NCI-H2227 (cell line): ENCODE data around the gene LSMEM2.
"Not testable (repeated sequence)": the region's sequence is repeated elsewhere in the genome, so short reads cannot be mapped to it uniquely, and the experiment has no call there.

ENCODE experiments used
- DNase-seq: peaks from one replicate; lab custom pipeline; 2025; ENCODE audit not compliant: unreplicated experiment; lab: John Stamatoyannopoulos, UW

LSMEM2 gene

DNA sequence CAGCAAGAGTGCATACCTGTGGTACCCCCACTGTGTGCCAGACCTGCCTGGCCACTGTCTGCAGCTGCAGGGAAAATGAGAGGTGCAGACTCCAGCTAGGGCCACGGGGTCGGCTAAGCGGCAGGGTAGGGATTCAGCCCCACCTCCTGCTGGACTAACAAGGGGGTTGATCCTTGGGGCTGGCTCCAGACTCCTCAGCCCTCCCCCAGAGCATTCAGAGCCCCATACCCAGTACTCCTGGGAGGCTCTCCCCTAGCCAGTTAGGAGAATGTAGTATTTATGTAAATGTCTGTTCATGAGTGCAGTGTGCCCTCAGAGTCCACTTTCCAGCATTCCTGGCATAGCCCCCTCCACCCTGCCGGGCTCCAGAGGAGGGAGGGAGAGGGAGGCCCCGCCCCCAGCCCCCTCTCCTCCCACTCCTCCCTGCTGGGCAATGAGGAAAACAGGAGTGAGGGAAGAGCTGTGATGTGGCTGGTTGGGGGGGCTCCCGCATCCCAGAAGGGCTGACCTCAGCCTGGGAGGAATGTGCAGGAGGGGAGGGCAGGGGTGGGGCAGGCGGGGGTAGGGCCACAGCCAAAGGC, 14.4 kb upstream of the LSMEM2 start:
- peak; percentile 85 for DNase-seq

DNA sequence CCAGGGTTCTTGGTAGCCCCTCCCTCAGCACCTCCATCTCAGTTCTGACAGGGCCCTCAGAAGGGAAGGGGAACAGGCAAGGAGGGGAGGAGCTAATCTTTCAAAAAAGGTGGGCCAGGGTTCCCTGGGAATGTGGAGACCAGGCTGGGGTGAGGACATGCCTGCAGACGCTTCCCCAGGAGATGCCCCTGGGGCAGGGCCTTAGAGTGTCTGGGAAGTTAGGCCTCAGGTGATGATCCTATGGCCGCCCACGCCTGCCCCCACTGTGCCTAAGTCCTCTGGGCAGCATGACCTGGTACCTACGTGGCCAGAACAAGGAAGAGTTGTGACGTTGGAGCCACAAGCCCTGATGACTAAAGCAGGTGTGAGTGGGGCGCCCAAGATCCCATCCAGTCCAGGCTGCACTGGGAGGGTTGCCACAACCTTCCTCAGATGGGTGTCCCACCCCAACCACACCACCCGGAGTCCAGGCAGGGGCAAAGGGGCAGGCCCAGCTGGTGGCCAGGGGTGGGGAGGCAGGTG, 13.9 kb upstream of the LSMEM2 start:
- no peak for DNase-seq

DNA sequence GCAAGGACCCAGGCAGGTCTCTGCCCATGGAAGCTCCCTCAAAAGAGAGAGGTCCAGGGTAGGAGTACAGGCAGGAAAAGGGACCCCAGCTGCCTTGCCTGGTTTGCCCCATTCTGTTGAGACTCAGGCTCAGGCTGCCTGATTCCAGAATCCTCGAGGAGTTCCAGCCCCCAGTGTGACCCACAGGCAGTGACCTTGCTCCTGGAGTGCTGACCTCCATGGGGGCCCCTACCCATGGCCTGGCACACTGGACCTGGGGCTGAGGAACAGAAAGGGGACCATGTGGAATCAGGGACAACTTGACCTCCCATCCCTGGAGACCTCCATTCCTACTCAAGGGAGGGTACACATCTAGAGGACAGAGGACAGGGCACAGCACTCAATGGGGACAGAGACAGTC, 13.3 kb upstream of the LSMEM2 start:
- DNase-seq = no peak

DNA sequence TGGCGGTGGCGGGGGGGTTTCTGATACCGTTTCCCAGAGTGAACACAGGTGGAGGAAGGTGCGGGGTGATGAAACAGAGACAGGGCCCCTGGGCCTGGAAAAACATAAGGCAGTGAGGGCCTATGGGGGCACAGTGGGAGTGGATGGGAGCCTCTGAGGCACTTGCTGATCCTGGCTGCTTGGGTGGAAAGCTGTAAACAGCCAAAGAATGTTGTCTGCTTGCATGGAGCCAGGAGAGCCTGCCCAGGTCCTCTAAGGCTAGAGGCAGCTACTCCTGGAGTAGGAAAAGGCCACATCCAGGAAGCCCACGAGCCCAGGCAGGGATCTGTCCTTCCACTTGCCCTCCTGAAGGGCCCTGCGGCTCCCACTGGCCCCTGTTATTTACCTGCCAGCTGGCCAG, 12.9 kb upstream of the LSMEM2 start:
- DNase-seq = no peak

DNA sequence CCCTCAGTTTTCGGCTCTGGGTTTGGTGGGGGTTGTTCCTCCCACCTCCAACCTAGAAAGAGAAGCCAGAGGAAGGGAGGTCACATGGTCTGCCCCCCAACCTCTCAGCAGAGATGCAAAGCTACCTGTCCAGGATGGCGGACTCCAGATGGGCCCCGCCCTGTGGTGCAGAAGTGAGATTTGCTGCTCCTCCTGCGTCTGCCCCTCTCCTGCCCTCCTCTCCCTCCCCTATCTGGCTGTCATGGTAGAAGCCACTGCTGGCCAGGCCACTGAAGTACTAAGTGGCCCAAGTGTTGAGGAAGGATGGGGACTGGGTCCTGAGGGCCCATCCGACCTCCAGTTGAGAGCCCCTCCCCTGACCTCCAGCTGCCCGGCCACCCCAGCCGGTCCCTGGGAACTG, 12.1 kb upstream of the LSMEM2 start:
- no peak for DNase-seq

DNA sequence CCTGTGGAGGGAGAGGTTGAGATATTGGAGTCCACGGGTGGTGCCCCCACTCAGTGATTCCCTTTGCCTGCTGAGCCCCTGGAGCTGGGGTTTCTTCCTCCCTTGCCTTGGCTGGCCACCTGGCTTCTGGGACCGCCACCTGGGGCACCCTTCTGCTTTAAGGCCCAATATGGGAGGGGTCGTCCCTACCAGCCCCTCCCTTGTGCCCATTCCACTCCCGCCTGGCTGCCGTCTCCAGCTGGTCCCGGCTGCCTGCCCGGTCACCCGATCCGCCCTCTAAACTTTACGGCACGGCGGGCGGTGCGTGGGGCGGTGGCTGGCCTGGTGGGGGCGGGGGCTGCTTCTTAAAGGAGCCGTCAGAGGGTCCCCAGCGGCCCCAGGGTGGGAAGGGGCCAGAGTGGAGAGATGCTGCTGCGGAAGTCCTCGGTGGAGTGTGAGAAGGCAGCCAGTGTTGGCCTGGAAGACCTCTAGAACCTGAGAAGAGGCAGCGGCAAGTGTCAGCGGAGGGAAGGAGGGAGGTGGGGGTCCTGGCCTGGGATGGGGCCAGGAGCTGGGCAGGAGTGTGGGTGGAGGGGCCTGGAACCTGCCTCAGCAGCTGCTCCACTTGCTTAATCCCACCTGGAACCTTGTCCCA, 11.5 kb upstream of the LSMEM2 start:
- DNase-seq = peak; percentile 29

DNA sequence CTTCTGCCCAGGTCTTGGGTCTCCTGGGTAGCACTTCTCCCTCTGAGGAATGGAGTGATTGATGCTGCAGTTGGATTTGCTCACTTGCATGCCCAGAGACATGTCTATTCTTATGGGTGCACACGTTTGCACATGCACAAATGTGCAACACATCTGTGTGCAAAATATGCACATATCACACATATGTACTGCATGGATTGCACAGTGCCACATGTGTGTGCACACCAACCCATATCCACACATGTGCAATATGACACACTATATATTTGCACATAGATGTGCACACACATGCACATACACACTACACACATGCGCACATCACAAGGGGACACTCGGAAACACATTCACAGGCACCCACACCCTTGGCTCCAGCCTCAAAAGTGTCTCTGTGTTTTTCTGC, 10.6 kb upstream of the LSMEM2 start:
- no peak for DNase-seq

DNA sequence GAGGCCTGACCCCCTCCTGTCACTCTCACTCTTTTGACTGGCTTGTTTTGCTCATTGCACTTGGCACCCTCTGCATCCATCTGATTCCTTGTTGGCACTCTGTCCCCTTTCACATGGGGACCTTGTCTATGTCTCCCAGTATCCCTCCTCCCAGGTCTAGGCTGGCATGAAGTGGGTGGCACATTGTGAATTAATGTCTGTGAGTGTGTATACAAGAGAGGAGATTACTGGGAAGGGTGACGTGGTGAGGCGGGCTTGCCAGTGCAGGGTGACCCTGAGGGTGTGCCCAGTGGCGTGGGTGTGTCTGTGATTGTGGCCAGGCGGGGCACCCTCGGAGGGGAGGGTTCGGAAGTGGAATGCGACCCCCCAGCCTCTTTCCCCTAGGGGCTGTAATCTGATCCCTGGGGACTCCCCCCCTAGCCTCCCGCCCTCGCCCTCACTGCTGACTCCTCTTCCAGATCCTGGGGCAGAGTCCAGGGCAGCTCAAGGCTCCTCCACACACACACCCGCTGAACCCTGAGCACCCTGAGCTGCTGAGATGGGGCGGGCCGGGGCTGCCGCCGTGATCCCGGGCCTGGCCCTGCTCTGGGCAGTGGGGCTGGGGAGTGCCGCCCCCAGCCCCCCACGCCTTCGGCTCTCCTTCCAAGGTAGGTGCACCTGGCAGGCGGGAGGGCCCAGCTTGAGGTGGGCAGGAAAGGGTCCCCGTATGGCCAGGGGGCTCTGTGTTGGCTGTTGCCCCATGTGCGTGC, 10.0 kb upstream of the LSMEM2 start, which contains the start of gene SEMA3B:
TSS of gene SEMA3B (plus strand) at position 445 of the 749 bp plus-strand sequence. CDS start at position 539, 94 bp downstream.
- no peak for DNase-seq

DNA sequence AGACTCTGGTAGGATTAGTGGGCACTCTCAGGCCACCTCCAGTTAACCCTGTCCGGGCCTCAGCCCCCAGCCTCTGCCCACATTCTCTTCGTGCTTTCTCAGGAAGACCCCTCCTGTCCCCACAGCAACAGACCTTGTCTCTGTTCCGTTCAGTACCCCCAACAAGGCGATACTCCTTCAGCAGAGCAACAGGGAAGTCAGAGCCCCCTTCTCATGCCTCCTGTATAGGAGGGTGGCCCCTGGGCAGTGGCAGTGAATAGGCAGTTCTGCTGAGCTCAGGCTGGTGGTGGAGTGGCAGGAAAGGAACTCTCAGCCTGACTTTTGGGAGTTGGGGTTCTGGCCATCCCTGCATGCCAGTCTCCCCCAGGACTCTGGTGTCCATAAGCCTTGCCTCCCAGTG, 9.4 kb upstream of the LSMEM2 start:
- DNase-seq = no peak

DNA sequence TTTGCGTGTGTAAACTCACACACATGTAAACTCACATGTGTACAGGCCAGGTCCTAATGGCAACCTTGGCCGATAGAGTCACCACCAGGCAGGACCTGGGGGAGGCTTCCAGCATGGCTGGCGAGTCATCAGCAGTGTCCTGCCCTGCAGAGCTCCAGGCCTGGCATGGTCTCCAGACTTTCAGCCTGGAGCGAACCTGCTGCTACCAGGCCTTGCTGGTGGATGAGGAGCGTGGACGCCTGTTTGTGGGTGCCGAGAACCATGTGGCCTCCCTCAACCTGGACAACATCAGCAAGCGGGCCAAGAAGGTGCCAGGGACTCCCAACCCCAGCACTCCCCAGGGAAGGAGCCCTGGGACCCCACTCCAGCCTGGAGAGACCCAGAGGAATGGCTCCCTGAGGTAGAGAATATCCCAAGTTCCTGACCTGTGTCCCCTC, 8.9 kb upstream of the LSMEM2 start:
- no peak for DNase-seq

DNA sequence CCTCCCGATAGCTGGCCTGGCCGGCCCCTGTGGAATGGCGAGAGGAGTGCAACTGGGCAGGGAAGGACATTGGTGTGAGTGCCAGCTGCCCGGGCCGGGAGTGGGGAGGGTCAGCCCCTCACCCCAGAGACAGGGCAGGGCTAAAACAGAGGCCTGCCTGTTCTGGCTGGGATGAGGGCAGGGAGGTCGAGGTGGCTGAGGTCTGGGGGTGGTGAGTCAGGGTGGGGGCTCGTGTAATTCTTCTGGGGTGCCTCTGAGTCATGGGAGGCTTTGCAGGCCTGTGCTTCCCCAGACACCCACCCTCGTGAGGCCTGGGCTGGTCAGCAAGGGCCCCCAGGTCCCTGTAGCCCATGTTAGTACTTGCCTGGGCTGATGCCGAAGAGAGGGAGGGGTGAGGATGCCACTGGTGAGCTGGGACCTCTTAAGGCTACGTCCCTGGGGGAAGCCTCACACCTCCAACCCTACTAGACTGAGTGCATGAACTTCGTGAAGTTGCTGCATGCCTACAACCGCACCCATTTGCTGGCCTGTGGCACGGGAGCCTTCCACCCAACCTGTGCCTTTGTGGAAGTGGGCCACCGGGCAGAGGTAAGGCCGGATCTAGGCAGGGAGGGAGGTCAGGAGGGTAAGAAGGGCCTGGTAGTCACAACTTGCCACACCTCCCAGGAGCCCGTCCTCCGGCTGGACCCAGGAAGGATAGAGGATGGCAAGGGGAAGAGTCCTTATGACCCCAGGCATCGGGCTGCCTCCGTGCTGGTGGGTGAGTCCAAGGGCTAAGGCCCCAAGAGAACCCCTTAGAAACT, 8.3 kb upstream of the LSMEM2 start:
- no peak for DNase-seq

DNA sequence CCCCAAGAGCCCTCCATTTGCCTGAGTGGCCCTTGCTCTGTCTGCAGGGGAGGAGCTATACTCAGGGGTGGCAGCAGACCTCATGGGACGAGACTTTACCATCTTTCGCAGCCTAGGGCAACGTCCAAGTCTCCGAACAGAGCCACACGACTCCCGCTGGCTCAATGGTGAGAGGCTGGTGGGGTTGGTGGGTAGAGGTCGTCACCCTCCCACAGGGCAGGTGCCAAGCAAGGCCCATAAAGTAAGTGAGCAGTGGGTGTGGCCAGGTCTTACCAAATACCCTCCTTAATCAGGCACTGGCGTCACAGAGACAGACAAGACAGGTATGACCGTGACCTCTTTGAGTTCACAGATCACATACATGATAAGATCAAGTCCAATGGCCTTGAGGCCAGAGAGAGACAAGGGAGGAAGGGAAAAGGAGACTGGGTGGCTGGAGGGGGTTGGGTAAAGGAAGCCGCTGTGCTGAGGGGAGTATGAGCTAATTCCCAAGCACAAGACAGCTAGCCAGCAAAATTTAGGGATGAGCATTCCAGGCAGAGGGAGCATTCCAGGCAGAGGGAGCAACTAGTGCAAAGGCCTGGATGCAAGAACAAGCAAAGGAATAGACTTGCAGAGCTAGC, 7.5 kb upstream of the LSMEM2 start:
- DNase-seq = no peak

DNA sequence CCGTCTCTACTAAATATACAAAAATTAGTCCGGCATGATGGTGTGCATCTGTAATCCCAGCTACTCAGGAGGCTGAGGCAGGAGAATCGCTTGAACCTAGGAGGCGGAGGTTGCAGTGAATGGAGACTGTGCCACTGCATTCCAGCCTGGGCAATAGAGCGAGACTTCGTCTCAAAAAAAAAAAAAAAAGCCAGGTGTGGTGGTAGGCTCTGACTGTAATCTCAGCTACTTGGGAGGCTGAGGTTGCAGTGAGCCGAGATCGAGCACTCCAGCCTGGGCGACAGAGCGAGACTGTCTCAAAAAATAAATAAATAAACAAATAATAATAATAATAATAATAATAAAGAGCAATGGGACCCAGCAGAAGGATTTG, 6.4 kb upstream of the LSMEM2 start:
- not testable (repeated sequence) for DNase-seq

DNA sequence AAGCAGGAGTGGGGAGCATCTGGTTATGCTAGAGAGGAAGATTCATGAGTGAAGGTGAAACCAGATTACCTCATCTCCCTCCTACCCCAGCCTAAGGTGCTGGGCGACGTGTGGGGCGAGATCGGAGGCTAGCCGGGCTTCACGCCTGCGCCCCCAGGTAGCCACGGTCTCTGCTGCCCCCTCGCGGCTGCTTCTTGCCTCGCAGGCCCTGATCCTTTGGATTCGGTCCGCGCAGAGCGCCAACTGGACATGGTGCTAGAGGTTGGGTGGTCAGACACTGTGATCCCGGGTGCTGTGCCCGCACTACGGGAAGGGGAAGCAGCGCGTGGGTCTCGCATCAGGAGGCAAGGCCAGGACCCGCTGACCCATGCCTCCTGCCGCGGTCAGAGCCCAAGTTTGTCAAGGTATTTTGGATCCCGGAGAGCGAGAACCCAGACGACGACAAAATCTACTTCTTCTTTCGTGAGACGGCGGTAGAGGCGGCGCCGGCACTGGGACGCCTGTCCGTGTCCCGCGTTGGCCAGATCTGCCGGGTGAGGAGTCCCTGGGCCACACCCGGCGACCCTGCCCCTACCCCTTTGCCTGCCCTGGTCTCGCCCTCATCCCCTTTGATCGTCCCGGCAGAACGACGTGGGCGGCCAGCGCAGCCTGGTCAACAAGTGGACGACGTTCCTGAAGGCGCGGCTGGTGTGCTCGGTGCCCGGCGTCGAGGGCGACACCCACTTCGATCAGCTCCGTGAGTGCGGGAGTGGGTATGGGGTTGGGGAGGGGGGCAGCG, 5.8 kb upstream of the LSMEM2 start:
- DNase-seq = peak; percentile 83

DNA sequence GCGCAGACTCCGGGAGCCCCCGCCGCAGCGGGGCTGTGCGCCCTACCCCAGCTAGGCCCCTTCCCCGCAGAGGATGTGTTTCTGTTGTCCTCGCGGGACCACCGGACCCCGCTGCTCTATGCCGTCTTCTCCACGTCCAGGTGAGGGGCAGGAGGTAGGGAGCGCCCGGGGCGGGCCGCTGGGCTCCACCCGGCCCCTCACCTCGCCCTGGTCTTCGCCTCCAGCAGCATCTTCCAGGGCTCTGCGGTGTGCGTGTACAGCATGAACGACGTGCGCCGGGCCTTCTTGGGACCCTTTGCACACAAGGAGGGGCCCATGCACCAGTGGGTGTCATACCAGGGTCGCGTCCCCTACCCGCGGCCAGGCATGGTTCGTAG, 5.2 kb upstream of the LSMEM2 start:
- DNase-seq = no peak

DNA sequence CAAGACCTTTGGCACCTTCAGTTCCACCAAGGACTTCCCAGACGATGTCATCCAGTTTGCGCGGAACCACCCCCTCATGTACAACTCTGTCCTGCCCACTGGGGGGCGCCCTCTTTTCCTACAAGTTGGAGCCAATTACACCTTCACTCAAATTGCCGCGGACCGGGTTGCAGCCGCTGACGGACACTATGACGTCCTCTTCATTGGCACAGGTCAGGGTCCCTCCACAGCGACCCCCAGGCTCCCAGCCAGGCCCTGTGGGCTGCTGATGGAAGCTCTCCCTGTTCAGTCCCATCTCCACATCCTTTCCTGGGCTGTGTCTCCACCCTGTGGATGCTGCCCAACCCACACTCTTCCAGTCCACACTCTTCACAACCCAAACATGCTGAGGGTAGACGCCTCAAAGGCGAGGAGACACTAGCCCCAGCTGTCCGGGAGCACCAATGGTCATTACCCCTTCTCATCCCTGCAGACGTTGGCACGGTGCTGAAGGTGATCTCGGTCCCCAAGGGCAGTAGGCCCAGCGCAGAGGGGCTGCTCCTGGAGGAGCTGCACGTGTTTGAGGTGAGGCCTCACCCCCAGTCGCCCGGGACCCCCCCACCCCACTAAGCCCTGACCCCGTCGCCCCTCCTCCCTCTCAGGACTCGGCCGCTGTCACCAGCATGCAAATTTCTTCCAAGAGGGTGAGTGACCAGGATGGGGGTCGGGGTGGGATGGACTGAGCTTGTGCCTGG, 4.3 kb upstream of the LSMEM2 start:
- DNase-seq = peak; percentile 15

DNA sequence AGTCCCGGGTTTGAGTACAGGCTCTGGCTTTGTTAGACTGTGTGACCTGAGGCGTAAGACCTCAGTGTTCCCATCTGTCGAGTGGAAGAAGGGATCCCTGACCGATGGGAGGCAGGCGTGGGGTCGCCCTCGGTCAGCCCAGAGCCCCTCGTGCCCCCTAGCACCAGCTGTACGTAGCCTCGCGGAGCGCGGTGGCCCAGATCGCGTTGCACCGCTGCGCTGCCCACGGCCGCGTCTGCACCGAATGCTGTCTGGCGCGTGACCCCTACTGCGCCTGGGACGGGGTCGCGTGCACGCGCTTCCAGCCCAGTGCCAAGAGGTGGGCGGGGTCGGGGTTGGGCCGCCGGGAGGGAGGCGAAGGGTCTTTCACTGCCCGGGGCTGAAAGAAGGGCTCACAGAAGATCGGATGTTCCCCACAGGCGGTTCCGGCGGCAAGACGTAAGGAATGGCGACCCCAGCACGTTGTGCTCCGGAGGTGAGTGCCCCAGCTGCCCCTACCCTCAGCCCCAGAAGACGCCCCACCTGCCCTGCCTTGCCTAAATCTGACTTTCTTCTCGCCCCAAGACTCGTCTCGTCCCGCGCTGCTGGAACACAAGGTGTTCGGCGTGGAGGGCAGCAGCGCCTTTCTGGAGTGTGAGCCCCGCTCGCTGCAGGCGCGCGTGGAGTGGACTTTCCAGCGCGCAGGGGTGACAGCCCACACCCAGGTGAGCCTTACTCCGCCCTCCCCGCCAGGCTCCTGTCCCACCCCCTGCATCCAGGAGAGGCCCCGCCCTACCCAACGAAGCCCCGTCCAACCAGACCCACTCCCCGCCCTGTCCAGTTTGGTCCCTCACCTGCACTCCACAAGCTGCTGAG, 3.5 kb upstream of the LSMEM2 start:
- no peak for DNase-seq

DNA sequence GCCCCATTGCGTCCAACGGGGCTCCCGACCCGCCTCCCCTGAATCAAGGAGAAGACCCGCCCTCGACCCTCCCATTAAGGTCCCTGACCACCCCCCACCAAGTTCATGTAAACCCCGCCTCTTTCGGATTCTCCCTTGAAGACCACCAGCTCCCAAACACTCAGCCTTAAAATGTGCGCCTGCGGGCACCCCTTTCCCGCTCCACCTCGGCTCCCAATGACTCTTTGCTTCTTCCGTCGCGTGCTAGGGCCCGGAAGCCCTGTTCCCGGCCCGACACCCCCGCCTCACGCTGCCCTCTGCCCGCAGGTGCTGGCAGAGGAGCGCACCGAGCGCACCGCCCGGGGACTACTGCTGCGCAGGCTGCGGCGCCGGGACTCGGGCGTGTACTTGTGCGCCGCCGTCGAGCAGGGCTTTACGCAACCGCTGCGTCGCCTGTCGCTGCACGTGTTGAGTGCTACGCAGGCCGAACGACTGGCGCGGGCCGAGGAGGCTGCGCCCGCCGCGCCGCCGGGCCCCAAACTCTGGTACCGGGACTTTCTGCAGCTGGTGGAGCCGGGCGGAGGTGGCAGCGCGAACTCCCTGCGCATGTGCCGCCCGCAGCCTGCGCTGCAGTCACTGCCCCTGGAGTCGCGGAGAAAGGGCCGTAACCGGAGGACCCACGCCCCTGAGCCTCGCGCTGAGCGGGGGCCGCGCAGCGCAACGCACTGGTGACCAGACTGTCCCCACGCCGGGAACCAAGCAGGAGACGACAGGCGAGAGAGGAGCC, 2.7 kb upstream of the LSMEM2 start:
- DNase-seq = no peak
